Calu3 (cell line): ENCODE measurements around the gene TRIM10. TPM values are rescaled to one million over a fixed set of nuclear protein-coding genes. Genes with fewer than 3 reads are reported as not detected.

Experiments
- Bru-seq: library from RNA; stranded (reverse); fragments of 400-500 nt; gene quantifications from one replicate; lab custom pipeline; 2021; lab: Mats Ljungman, UMichigan
- BruChase-seq, 2 experiments: library from RNA; stranded (reverse); fragments of 400-500 nt; gene quantifications; one replicate each; lab custom pipeline; 2021; lab: Mats Ljungman, UMichigan
- BruUV-seq: library from RNA; stranded (reverse); fragments of 400-500 nt; replicated peaks from 2 replicates; lab custom pipeline; 2021; lab: Mats Ljungman, UMichigan
- CTCF ChIA-PET: fragments of 300-600 bp; sonication (Branson Sonifier 250); formaldehyde crosslinking; loops from one replicate; lab custom pipeline; 2022; ENCODE audit warnings: antibody characterized with exemption; lab: Charles Lee
- DNase-seq: peaks from one replicate; pipeline ENCODE4 v3.0.0; 2022
- H3K27ac Mint-ChIP-seq: one replicate; pipeline ENCODE4 v1.8.0; 2022; ENCODE audit warnings: mixed read lengths; ENCODE audit not compliant: unreplicated experiment
- H3K27me3 Mint-ChIP-seq: one replicate; pipeline ENCODE4 v1.8.0; 2022; ENCODE audit warnings: mixed read lengths; ENCODE audit not compliant: unreplicated experiment
- H3K36me3 Mint-ChIP-seq: one replicate; pipeline ENCODE4 v1.8.0; 2022; ENCODE audit warnings: mild to moderate bottlenecking, moderate library complexity, mixed read lengths; ENCODE audit not compliant: insufficient read depth, unreplicated experiment
- H3K4me1 Mint-ChIP-seq: one replicate; pipeline ENCODE4 v1.8.0; 2022; ENCODE audit warnings: mild to moderate bottlenecking, low read depth, mixed read lengths; ENCODE audit not compliant: unreplicated experiment
- H3K4me3 Mint-ChIP-seq: one replicate; pipeline ENCODE4 v1.8.0; 2022; ENCODE audit warnings: mild to moderate bottlenecking, low read depth, moderate library complexity, mixed read lengths; ENCODE audit not compliant: unreplicated experiment
- H3K9me3 Mint-ChIP-seq: one replicate; pipeline ENCODE4 v1.8.0; 2022; ENCODE audit warnings: low read depth, mixed read lengths; ENCODE audit not compliant: unreplicated experiment
- CTCF ChIP-seq: fragments of 200-600 bp; IDR thresholded peaks from one replicate; pipeline ENCODE4 v1.8.0; 2022; ENCODE audit warnings: antibody characterized with exemption; ENCODE audit not compliant: unreplicated experiment
- intact Hi-C: fragments of 100-400 bp; cut with micrococcal nuclease; formaldehyde crosslinking; loops from one replicate; pipeline ENCODE4 v1.10.0; 2022; ENCODE audit not compliant: unreplicated experiment
- long read RNA-seq: library from polyadenylated mRNA; stranded (forward); transcript quantifications from one replicate; pipeline ENCODE4 v2.0.0, GENCODE V29; 2022
- total RNA-seq: library from RNA; stranded (reverse); gene quantifications from 2 replicates; pipeline ENCODE4 v1.2.3, GENCODE V29; 2022

Gene TRIM10, protein sequence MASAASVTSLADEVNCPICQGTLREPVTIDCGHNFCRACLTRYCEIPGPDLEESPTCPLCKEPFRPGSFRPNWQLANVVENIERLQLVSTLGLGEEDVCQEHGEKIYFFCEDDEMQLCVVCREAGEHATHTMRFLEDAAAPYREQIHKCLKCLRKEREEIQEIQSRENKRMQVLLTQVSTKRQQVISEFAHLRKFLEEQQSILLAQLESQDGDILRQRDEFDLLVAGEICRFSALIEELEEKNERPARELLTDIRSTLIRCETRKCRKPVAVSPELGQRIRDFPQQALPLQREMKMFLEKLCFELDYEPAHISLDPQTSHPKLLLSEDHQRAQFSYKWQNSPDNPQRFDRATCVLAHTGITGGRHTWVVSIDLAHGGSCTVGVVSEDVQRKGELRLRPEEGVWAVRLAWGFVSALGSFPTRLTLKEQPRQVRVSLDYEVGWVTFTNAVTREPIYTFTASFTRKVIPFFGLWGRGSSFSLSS
- total RNA-seq (1.8 and 2.7 TPM in 2 replicates), Bru-seq, nascent RNA (percentile 38 among the genes with signal in this experiment), BruChase-seq, experiment 1, labeled RNA remaining after a 6-hour chase (percentile 53 among the genes with signal in this experiment), BruChase-seq, experiment 2, labeled RNA remaining after a 2-hour chase (percentile 43 among the genes with signal in this experiment)
- long read RNA-seq, partial matches to known transcripts: 1 of 3 reads
- long read RNA-seq, other reads (novel, unspliced or antisense): 2 of 3 reads

GRCh38 chr6:30160785-30161531 is at the start of gene TRIM10:
TSS of gene TRIM10 (minus strand) at chr6:30161211. CDS start at chr6:30160858, 353 bp downstream.
- no peak for TF ChIP-seq CTCF
- intact Hi-C loops: no loop called here
- Mint-ChIP-seq H3K4me1 (peaks cover 29% of the 10 kb centered on the region), H3K27ac (peak within 1 kb of the TSS; percentile 71), H3K4me3 (peak within 1 kb of the TSS; percentile 49), H3K36me3 (peaks cover 22% of the 10 kb centered on the region), H3K9me3 (no peaks in the 10 kb centered on the region), H3K27me3 (no peaks in the 10 kb centered on the region)
- BruUV-seq: no TSS peak
- DNase-seq: no peak
- CTCF ChIA-PET: no interaction called here

DNA sequence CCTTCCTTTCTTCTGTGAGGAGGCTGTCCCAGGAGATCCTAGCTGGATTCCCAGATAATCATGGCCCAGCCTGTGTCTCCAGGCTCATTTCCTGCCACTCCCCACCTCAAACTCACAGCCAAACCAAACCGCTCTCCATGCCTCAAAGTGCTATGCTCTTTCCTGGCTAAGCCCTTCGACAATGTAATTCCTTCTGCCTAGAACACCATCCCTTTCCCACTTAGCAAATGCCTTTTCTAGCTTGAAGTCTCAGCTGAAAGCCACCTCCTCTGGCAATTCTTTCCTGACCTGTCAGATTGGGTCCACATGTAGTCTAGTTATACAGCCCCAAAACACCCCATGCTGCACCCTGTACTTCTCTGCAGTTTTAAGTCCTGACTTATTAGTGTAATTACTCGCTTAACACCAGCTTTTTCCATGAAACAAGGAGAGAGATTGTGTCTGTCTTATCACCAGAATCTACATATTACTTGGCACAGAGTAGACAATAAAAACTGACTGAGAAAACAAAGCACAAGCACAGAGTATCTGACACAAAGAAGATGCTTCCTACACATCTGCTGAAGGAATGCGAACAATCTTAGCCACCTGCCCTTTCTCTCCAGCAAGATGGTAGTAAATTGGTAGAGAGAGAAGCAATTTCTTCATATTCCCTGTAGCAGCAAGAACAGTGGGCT is 46.7 kb upstream of the TRIM10 start:
- Mint-ChIP-seq H3K36me3 (peaks cover 70% of the 10 kb centered on the region), H3K9me3 (no peaks in the 10 kb centered on the region), H3K4me3 (peak overlapping the region; percentile 61), H3K27me3 (no peaks in the 10 kb centered on the region), H3K27ac (peak overlapping the region; percentile 77), H3K4me1 (peaks cover 70% of the 10 kb centered on the region)
- CTCF ChIA-PET: interaction anchor here (0.6 to 1.3 kb wide), 4 partner anchors 11 to 795 kb away, joined by 3 to 6 read pairs (median 3); no protein-coding TSS in a partner anchor
- no TSS peak for BruUV-seq
- intact Hi-C loops: no loop called here
- DNase-seq: no peak
- TF ChIP-seq CTCF: no peak

DNA sequence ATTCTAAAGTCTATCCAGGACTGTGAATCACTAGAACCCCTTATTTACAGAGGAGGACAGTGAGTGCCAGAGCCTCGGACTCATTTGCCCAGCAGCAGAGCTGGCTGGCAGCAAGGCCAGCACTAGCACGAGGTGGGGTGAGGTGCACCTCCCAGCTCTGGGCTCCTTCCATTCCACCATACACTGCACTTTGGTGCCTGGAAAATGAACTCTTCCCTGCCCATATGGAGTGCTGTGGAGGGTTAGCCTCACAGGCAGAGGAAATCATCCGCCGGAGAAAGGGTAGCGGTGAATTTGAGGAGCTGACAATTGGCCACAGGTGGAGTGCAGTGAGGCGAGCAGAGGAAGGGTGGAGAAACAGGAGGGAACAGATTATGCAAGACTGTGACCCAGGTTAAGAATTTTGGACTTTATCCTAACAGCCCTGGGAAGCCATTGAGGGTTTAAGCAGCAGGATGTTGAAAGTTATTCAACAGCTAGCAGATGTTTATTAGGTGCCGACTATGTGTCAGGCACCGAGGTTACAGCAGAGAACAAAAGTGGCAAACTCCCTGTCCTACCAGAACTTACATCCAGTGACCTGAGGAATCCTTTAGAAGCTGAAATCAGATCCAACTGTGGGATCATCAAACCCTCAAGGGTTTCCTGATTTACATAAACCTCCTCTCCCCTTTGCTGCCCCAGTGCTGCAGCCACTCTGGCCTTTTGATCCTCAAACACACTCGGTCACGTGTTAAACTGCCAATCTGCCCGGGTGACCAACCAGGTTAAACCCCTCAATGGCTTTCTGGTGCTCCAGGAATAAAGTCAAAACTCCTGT is 46.0 kb upstream of the TRIM10 start:
- intact Hi-C loops: no loop called here
- no peaks in the 10 kb centered on the region for H3K9me3 Mint-ChIP-seq
- no peak for TF ChIP-seq CTCF
- no peaks in the 10 kb centered on the region for H3K27me3 Mint-ChIP-seq
- peaks cover 65% of the 10 kb centered on the region for H3K36me3 Mint-ChIP-seq
- CTCF ChIA-PET: interaction anchor here (0.6 to 1.3 kb wide), 5 partner anchors 11 to 794 kb away, joined by 3 to 6 read pairs (median 3); no protein-coding TSS in a partner anchor
- peak; percentile 36 for DNase-seq
- H3K4me1 Mint-ChIP-seq: peaks cover 78% of the 10 kb centered on the region
- no TSS peak for BruUV-seq
- peak overlapping the region; percentile 61 for H3K4me3 Mint-ChIP-seq
- peak overlapping the region; percentile 77 for H3K27ac Mint-ChIP-seq
